Naive thymus-derived CD4-positive, alpha-beta T cell (primary cell): ENCODE results near the gene OR2B2. TPM values are rescaled to one million over a fixed set of nuclear protein-coding genes. Genes with fewer than 3 reads are reported as not detected.

ENCODE experiments used
- ATAC-seq: fragments of 150-1000 bp; cut with Tn5 transposase; 2 replicates; pipeline ENCODE4 v1.10.0; 2021; ENCODE audit warnings: mild to moderate bottlenecking, moderate library complexity
- CTCF ChIA-PET: fragments of 350-600 bp; sonication (Branson Sonifier 250); formaldehyde crosslinking; loops from one replicate; lab custom pipeline; 2021; ENCODE audit warnings: antibody characterized with exemption; lab: Charles Lee
- POLR2A ChIA-PET: fragments of 350-600 bp; sonication (Branson Sonifier 250); formaldehyde crosslinking; loops from one replicate; lab custom pipeline; 2021; ENCODE audit warnings: antibody characterized with exemption, inconsistent platforms; lab: Charles Lee
- DNase-seq, 9 donors: peaks; one replicate each; pipeline versions ENCODE4 v3.0.0 to v3.0.0-alpha.2; 2020 to 2022; ENCODE audit warnings: mixed read lengths in 1 of 9
- H3K27ac ChIP-seq: one replicate; pipeline ENCODE4 v1.7.0; 2013; ENCODE audit warnings: mild to moderate bottlenecking, low read depth, low read length, moderate library complexity
- H3K27me3 ChIP-seq, 2 donors: one replicate each; pipeline ENCODE4 v1.7.0; 2013; ENCODE audit warnings: low read length in 2 of 2, mild to moderate bottlenecking in 2 of 2, moderate library complexity in 2 of 2; ENCODE audit not compliant: control insufficient read depth in 2 of 2, insufficient read depth in 2 of 2
- H3K36me3 ChIP-seq, 3 experiments: 1 replicate in 2 of 3; 2 replicates in 1 of 3; pipeline ENCODE4 v1.7.0; 2013; ENCODE audit warnings: low read length in 3 of 3, mild to moderate bottlenecking in 3 of 3, moderate library complexity in 1 of 3; ENCODE audit not compliant: insufficient read depth in 3 of 3, control insufficient read depth in 2 of 3
- H3K4me1 ChIP-seq, 2 donors: one replicate each; pipeline ENCODE4 v1.7.0; 2013; ENCODE audit warnings: low read length in 2 of 2, mild to moderate bottlenecking in 2 of 2, moderate library complexity in 1 of 2; ENCODE audit not compliant: control insufficient read depth in 2 of 2, insufficient read depth in 2 of 2
- H3K4me3 ChIP-seq: 2 replicates; pipeline ENCODE4 v1.7.0; 2013; ENCODE audit warnings: mild to moderate bottlenecking, low read length
- H3K9me3 ChIP-seq, 3 experiments: 1 replicate in 2 of 3; 2 replicates in 1 of 3; pipeline ENCODE4 v1.7.0; 2013; ENCODE audit warnings: low read length in 3 of 3; ENCODE audit not compliant: control insufficient read depth in 2 of 3
- H3K27ac Mint-ChIP-seq, 9 donors: one replicate each; pipeline ENCODE4 v1.8.0; 2020 to 2022; ENCODE audit warnings: mixed read lengths in 9 of 9, mild to moderate bottlenecking in 8 of 9, moderate library complexity in 5 of 9, inconsistent platforms in 2 of 9
- H3K27me3 Mint-ChIP-seq, 5 donors: one replicate each; pipeline ENCODE4 v1.8.0; 2021 to 2022; ENCODE audit warnings: mixed read lengths in 5 of 5, mild to moderate bottlenecking in 1 of 5
- H3K36me3 Mint-ChIP-seq, 5 donors: one replicate each; pipeline ENCODE4 v1.8.0; 2020 to 2022; ENCODE audit warnings: mixed read lengths in 5 of 5, mild to moderate bottlenecking in 3 of 5, inconsistent platforms in 1 of 5
- H3K4me1 Mint-ChIP-seq, 7 donors: one replicate each; pipeline ENCODE4 v1.8.0; 2020 to 2022; ENCODE audit warnings: mixed read lengths in 7 of 7, mild to moderate bottlenecking in 3 of 7, inconsistent platforms in 1 of 7
- H3K4me3 Mint-ChIP-seq, 10 donors: one replicate each; pipeline ENCODE4 v1.8.0; 2020 to 2022; ENCODE audit warnings: mild to moderate bottlenecking in 10 of 10, mixed read lengths in 10 of 10, moderate library complexity in 6 of 10, inconsistent platforms in 2 of 10
- H3K9me3 Mint-ChIP-seq, 11 donors: one replicate each; pipeline ENCODE4 v1.8.0; 2020 to 2022; ENCODE audit warnings: mixed read lengths in 11 of 11, mild to moderate bottlenecking in 4 of 11, inconsistent platforms in 1 of 11, moderate library complexity in 1 of 11
- intact Hi-C, 2 donors: fragments of 100-400 bp; cut with micrococcal nuclease; formaldehyde crosslinking; loops; one replicate each; pipeline ENCODE4 v1.15.1; 2023
- polyA plus RNA-seq, 2 donors: library from polyadenylated mRNA; unstranded; fragments of 300-500 nt; fragmentation: Illumina TruSeq; gene quantifications; one replicate each; pipeline ENCODE4 v1.2.3, GENCODE V29; 2021
- total RNA-seq, 6 experiments: library from RNA in 5 of 6; stranded (reverse) in 5 of 6; gene quantifications; 1 replicate in 5 of 6; 2 replicates in 1 of 6; pipeline ENCODE4 v1.2.3 and lab custom pipeline; 2021 to 2026

The OR2B2 gene
- total and polyA plus RNA-seq, 7 experiments from 2014 or later: not detected

- no peaks in the 10 kb centered on the region for H3K27me3 ChIP-seq
- ChIA-PET CTCF (interaction anchor here (1.2 to 6.9 kb wide), 7 partner anchors 27 to 96 kb away, joined by 4 to 56 read pairs (median 6); a partner anchor contains a TSS), POLR2A (interaction anchor here (0.6 to 18.7 kb wide), 41 partner anchors 9 to 1846 kb away, joined by 3 to 1351 read pairs (median 6); a partner anchor contains a TSS)
- intact Hi-C loops: loop anchor here (1.0 to 10.0 kb wide), 4 partner anchors 52 to 1272 kb away; partner anchors contain the start of gene ABT1 (in 1 of the 2)
- ATAC-seq (peak; percentile 37), DNase-seq (peak; percentile 44 to 86 (median 66))
- H3K36me3 ChIP-seq: no peaks in the 10 kb centered on the region
- peak overlapping the region; percentile 85 to 99 (median 97) for H3K4me3 Mint-ChIP-seq
- H3K4me3 ChIP-seq: peak overlapping the region; percentile 74
- peak overlapping the region; percentile 88 to 98 (median 94) for H3K27ac Mint-ChIP-seq
- H3K4me1 Mint-ChIP-seq: peaks cover 30 to 80% (median 62%) of the 10 kb centered on the region in 7 donors
- H3K9me3 Mint-ChIP-seq: peaks cover 0 to 8% (median 0%) of the 10 kb centered on the region in 11 donors
- H3K4me1 ChIP-seq: peaks cover 8 to 35% of the 10 kb centered on the region in 2 donors
- H3K27ac ChIP-seq: peak overlapping the region; percentile 71
- H3K27me3 Mint-ChIP-seq: peaks cover 0 to 16% (median 0%) of the 10 kb centered on the region in 5 donors
- peaks cover 0 to 2% (median 0%) of the 10 kb centered on the region in 5 donors for H3K36me3 Mint-ChIP-seq
- H3K9me3 ChIP-seq: no peaks in the 10 kb centered on the region
Measured at GRCh38 chr6:27867051-27867944, 44.9 kb downstream of the OR2B2 start.

- Mint-ChIP-seq H3K4me1 (peaks cover 25 to 76% (median 54%) of the 10 kb centered on the region in 7 donors), H3K4me3 (peak overlapping the region; percentile 85 to 99 (median 97)), H3K36me3 (no peaks in the 10 kb centered on the region), H3K27ac (peak overlapping the region; percentile 88 to 98 (median 95)), H3K9me3 (peaks cover 0 to 4% (median 0%) of the 10 kb centered on the region in 11 donors), H3K27me3 (peaks cover 0 to 16% (median 0%) of the 10 kb centered on the region in 5 donors)
- POLR2A ChIA-PET: interaction anchor here (0.6 to 18.7 kb wide), 41 partner anchors 8 to 1846 kb away, joined by 3 to 1351 read pairs (median 6); a partner anchor contains a TSS
- Histone ChIP-seq H3K9me3 (no peaks in the 10 kb centered on the region), H3K27me3 (no peaks in the 10 kb centered on the region), H3K4me1 (peaks cover 8 to 32% of the 10 kb centered on the region in 2 donors), H3K27ac (peak overlapping the region; percentile 71), H3K4me3 (peak overlapping the region; percentile 74), H3K36me3 (no peaks in the 10 kb centered on the region)
- DNase-seq (peak in 8 of 9 donors; percentile 31 to 81 (median 76)), ATAC-seq (peak; percentile 20)
- CTCF ChIA-PET: interaction anchor here (0.9 to 6.9 kb wide), 8 partner anchors 28 to 1630 kb away, joined by 3 to 56 read pairs (median 5); a partner anchor contains a TSS
- intact Hi-C loops: loop anchor here (1.0 to 10.0 kb wide), 4 partner anchors 52 to 1272 kb away; partner anchors contain the start of gene ABT1 (in 1 of the 2)
Measured at GRCh38 chr6:27866357-27867050, 45.7 kb downstream of the OR2B2 start.

- ATAC-seq (no peak), DNase-seq (peak in 2 of 9 donors; percentile 15 to 54)
- H3K36me3 Mint-ChIP-seq: no peaks in the 10 kb centered on the region
- peak overlapping the region; percentile 88 to 98 (median 95) for H3K27ac Mint-ChIP-seq
- H3K4me1 ChIP-seq: peaks cover 8 to 26% of the 10 kb centered on the region in 2 donors
- H3K27me3 ChIP-seq: no peaks in the 10 kb centered on the region
- peak overlapping the region; percentile 85 to 99 (median 97) for H3K4me3 Mint-ChIP-seq
- no peaks in the 10 kb centered on the region for H3K36me3 ChIP-seq
- H3K9me3 ChIP-seq: no peaks in the 10 kb centered on the region
- intact Hi-C loops: loop anchor here (1.0 to 10.0 kb wide), 11 partner anchors 7 to 1271 kb away; partner anchors contain the start of gene ABT1 (in 2 of the 2)
- H3K4me3 ChIP-seq: peak overlapping the region; percentile 74
- H3K9me3 Mint-ChIP-seq: peaks cover 0 to 4% (median 0%) of the 10 kb centered on the region in 11 donors
- peaks cover 0 to 16% (median 0%) of the 10 kb centered on the region in 5 donors for H3K27me3 Mint-ChIP-seq
- POLR2A ChIA-PET: interaction anchor here (0.6 to 18.7 kb wide), 51 partner anchors 7 to 1845 kb away, joined by 3 to 1351 read pairs (median 6); partner anchors contain the start of gene ZNF184
- CTCF ChIA-PET: interaction anchor here (0.8 to 6.9 kb wide), 9 partner anchors 11 to 1629 kb away, joined by 3 to 56 read pairs (median 6); a partner anchor contains a TSS
- H3K27ac ChIP-seq: peak overlapping the region; percentile 71
- H3K4me1 Mint-ChIP-seq: peaks cover 25 to 70% (median 52%) of the 10 kb centered on the region in 7 donors
Measured at GRCh38 chr6:27865850-27866356, 46.3 kb downstream of the OR2B2 start.

- H3K27me3 Mint-ChIP-seq: peaks cover 0 to 16% (median 0%) of the 10 kb centered on the region in 5 donors
- peak overlapping the region; percentile 71 for H3K27ac ChIP-seq
- ATAC-seq (peak; percentile 85), DNase-seq (peak; percentile 56 to 93 (median 89))
- no peaks in the 10 kb centered on the region for H3K36me3 Mint-ChIP-seq
- ChIA-PET CTCF (interaction anchor here (0.6 to 6.9 kb wide), 9 partner anchors 11 to 1523 kb away, joined by 3 to 56 read pairs (median 5); a partner anchor contains a TSS), POLR2A (interaction anchor here (0.6 to 18.7 kb wide), 52 partner anchors 8 to 1845 kb away, joined by 3 to 1351 read pairs (median 5); partner anchors contain the start of gene ZNF184)
- peak overlapping the region; percentile 74 for H3K4me3 ChIP-seq
- peak overlapping the region; percentile 88 to 98 (median 95) for H3K27ac Mint-ChIP-seq
- intact Hi-C loops: loop anchor here (1.0 to 10.0 kb wide), 10 partner anchors 8 to 1270 kb away; partner anchors contain the start of gene ABT1 (in 2 of the 2)
- H3K4me3 Mint-ChIP-seq: peak overlapping the region; percentile 85 to 99 (median 97)
- no peaks in the 10 kb centered on the region for H3K27me3 ChIP-seq
- H3K4me1 ChIP-seq: peaks cover 8 to 25% of the 10 kb centered on the region in 2 donors
- H3K36me3 ChIP-seq: no peaks in the 10 kb centered on the region
- peaks cover 22 to 64% (median 46%) of the 10 kb centered on the region in 7 donors for H3K4me1 Mint-ChIP-seq
- H3K9me3 ChIP-seq: no peaks in the 10 kb centered on the region
- H3K9me3 Mint-ChIP-seq: peaks cover 0 to 4% (median 0%) of the 10 kb centered on the region in 11 donors
Measured at GRCh38 chr6:27864906-27865849, 47.0 kb downstream of the OR2B2 start.
